Hindlimb muscle (tissue), 1 donor: ENCODE measurements around the gene WWOX. TPM values are rescaled to one million over a fixed set of nuclear protein-coding genes. Genes with fewer than 3 reads are reported as not detected.
A peak's percentile ranks its signal among the peaks of the same experiment; 100 is the strongest.

Source experiments
- DNase-seq: peaks from one replicate; pipeline ENCODE4 v3.0.0-alpha.2; 2013
- polyA plus RNA-seq: library from polyadenylated mRNA; unstranded; fragments of 120-200 nt; gene quantifications from one replicate; pipeline ENCODE4 v1.2.1, GENCODE V29; 2013; ENCODE audit not compliant: insufficient read length

WWOX gene
- polyA plus RNA-seq, 1 donor: 12.9 TPM

- no peak for DNase-seq
These were observed 597.3 kb downstream of the WWOX start for GRCh38 chr16:78696797-78697196.

DNA sequence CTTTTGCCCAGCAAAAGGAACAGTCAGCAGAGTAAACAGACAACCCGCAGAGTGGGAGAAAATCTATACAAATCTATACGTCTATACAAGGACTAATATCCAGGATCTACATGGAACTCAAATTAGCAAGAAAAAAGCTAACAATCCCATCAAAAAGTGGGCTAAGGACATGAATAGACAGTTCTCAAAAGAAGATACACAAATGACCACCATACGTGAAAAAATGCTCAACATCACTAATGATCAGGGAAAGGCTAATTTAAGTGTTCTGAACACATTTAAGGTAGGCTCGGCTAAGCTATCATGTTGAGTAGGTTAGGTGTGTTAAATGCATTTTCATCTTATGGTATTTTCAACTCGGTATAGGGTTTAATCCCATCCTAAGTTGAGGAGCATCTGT, 598.0 kb downstream of the WWOX start:
- DNase-seq: no peak

GRCh38 chr16:78703936-78704335, 604.5 kb downstream of the WWOX start:
- DNase-seq: no peak

DNA sequence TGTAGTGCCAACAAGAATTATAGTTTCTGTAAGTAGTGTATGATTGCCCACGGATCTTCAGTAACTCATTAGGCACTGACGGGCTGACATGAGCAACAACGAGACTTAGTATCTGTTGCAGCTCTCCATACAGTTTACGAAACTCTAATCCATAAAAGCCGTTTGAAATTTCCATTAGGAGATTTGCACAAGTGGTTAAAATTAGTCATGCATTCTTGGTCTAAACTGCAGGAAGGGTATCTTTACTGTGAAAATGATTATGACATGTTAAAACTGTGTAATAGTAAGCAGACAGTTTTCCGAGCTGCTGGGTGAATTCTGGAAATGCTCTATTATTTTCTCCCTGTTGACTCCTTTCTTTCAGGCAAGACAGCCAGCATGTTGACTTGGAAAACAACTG, 605.0 kb downstream of the WWOX start:
- DNase-seq: no peak

DNA sequence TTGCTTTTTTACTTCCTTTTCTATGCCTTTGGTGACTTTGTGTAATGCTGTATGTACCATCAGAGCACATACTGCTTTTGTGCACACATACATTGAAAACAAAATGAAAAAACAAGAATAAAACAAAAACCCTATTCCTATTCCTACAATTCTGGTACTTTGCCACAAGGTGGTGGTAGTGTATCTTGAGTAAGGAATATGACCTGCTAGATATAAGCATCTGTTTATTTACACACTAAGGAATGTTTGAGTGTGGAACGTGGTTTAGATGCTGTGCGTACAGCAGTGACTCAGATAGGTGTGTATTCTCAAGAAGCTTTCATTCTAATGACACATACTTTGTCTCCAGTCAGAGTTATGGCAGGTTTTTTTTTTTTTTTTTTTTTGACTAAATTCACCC, 606.2 kb downstream of the WWOX start:
- DNase-seq: no peak

DNA sequence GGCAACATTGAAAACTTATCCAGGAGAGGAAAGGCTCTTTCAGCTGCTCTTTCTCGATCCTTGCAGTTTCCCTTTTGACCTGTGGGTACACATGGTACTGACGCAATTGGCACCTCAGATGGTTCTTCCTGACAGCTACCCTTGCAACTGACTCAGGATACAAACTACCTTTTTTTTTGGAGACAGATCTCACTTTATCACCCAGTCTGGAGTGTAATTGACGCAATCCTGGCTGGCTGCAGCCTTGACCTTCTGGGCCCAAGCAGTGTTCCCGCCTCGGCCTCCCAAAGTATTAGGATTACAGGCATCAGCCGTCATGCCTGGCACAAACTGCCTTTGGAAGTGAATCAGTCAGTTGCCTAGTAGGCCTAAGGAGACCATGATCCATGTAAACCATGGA, 607.2 kb downstream of the WWOX start:
- no peak for DNase-seq

GRCh38 chr16:78709137-78709884, 609.9 kb downstream of the WWOX start:
- no peak for DNase-seq

DNA sequence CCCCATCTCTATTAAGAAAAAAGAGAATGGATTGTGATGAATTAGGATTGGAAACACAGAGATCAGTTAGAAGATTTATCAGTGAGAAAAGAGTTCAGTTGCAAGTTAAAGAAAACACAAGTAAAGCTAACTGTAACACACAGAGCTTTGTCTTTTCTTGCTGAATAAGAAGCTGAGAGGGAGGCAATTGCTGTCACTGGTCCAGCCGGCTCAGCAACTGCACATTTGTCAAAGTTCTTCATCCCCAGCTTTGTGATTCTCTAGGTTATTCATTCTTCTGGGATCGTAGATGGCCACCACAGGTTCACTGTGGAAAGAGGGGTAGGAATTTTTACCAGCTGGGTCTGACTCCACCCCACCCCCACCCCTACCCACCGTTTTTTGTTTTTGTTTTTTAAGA, 615.7 kb downstream of the WWOX start:
- DNase-seq: peak; percentile 23

- no peak for DNase-seq
These were observed 616.2 kb downstream of the WWOX start for GRCh38 chr16:78715673-78716072.

GRCh38 chr16:78718141-78718540, 618.7 kb downstream of the WWOX start:
- no peak for DNase-seq

DNA sequence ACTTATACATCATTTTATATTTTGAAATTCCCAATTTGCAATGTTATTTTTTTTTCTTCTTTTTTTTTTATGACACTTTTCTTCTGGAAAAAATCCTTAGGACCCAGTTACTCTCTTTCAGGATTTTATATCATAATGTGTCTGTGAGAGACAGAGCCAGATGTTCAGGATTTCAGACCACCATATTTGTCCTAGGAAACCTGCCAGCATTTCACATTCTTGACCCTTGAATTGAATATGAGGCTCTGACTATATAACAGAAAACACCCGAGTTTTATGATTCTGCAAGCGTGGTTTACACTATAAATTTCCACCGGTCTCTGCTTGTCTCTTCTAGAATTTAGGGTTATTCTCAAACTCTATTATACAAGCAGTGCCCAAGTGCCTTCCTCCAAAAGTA, 621.0 kb downstream of the WWOX start:
- DNase-seq: peak; percentile 48

DNA sequence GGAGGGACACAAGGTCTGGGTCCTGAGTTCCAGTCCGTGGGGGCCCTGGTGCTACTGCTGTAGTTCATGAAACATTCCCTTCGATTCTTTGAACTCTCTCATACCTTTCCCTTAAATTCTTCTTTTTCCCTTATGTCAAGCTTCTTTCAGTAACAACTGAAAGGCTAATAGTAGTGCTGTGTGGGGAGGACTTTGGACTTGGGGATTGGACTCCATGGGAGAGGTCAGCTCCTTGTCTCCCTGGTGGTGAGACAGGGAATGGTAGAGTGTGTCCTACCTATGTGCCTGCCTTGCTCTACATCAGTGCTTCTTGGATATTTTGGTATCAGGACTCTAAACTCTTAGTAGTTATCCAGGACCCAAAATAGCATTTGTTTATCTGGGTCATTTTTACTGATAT, 628.1 kb downstream of the WWOX start:
- no peak for DNase-seq

DNA sequence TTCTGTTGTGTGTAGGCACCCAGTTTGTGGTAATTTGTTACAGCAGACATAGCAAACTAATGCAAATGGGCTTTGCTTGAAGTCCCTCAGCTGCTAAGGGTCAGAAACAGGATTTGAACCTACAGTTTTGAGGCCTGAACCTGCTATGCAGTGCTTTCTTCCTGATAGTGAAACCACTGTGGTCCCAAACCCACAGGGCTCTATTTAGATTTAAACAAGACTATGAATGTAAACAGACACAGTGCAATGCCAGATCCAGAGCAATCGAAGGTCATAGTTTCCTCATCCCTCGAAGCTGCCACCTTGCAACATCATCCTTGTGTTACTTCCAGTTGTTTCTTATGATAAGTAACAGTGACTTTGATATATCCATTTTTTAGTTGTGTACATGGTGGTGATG, 630.2 kb downstream of the WWOX start:
- no peak for DNase-seq

DNA sequence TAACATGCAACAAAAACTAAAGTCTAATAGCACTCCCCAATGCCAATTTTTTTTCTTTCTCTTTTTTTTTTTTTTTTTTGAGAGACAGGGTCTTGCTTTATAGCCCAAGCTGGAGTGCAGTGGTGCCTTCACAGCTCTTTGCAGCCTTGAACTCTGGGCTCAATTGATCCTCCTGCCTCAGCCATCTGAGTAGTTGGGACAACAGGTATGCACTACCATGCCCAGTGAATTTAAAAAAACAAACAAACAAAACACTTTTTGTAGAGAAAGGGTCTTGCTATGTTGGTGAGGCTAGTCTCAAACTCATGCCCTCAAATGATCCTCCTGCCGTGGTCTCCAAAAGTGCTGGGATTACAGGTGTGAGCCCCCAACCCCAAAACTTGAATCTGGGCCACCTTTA, 632.3 kb downstream of the WWOX start:
- DNase-seq: no peak

DNA sequence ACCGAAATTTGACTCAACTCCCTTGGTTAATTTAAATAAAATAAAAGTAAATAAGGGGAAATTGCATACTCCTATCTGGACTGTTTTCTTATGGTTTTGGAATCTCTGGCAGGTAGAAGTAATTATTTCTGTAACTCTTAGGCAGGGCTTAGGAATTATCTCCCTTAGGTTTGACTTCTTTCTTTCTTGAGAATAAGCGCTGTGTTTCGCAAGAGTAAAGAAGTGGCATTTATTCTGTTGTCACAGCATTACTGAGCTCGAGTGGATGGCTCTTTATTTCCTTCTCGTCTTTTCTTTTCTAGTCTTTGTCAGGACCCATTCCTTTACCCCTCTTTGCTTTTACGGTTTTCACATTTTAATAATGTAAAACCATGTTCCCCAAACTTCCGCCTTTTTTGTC, 633.2 kb downstream of the WWOX start:
- no peak for DNase-seq

- DNase-seq: no peak
These were observed 635.9 kb downstream of the WWOX start for GRCh38 chr16:78735337-78735736.

- DNase-seq: no peak
These were observed 638.2 kb downstream of the WWOX start for GRCh38 chr16:78737630-78738029.

DNA sequence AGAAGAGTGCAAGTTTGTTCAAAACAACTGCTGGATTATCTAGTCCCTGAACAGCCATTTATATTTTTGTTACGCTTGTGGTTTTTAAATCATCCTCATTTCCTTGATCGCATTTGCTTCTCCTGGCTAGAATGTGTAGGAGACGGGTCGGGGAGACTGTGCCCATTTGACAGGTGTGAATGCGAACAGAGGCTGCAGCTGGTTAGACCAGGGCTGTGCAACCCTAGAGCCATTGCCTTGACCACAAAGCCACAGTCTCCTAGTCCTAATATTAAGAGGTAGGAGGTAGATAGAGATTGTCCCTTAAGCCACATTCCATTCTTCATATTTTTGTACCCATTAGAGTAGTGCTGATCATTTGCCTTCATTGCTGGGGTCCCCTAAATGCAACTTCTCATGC, 639.1 kb downstream of the WWOX start:
- DNase-seq: no peak

- DNase-seq: no peak
These were observed 640.8 kb downstream of the WWOX start for GRCh38 chr16:78740269-78740668.

GRCh38 chr16:78742501-78743283, 643.2 kb downstream of the WWOX start:
- DNase-seq: no peak

DNA sequence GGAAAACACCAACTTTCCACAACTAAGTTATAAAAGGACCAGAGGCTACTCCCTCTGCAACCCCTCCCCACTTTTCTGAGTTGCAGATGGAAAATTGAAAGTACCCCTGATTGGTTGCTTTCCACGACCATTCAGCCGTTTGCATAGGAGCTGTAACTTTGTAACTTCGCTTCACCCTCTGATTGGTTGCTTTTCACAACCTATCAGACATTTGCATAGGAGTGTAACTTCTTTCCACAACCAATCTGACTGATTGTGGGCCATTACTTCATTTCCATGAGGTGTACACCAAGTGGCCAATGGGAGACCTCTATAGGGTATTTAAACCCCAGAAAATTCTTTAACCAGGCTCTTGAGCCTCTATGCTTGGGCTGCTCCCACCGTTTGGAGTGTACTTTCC, 644.1 kb downstream of the WWOX start:
- no peak for DNase-seq

GRCh38 chr16:78744099-78744498, 644.6 kb downstream of the WWOX start:
- no peak for DNase-seq

GRCh38 chr16:78744796-78745107, 645.3 kb downstream of the WWOX start:
- no peak for DNase-seq
